Left lobe of liver (tissue), 2 donors: ENCODE data around the gene CCDC126. TPM values are rescaled to one million over a fixed set of nuclear protein-coding genes. Genes with fewer than 3 reads are reported as not detected.
"Not testable (repeated sequence)": the region's sequence is repeated elsewhere in the genome, so short reads cannot be mapped to it uniquely, and the experiment has no call there.

Source experiments
- ATAC-seq: fragments of 200-7000 bp; cut with Tn5 transposase; one replicate; pipeline ENCODE4 v1.9.1; 2020; ENCODE audit warnings: mild to moderate bottlenecking, moderate library complexity
- DNase-seq: peaks from one replicate; pipeline ENCODE4 v3.0.0-alpha.2; 2020; ENCODE audit warnings: low spot score
- total RNA-seq: library from RNA; stranded (reverse); gene quantifications from one replicate; pipeline ENCODE4 v1.2.1, GENCODE V29; 2021
- donor health status: DM: no; HTN: no; CAD: no; lungs with moderate emphysema.
- donor health status: DM: no; HTN: yes; CAD: no.

CCDC126 gene
- total RNA-seq, 1 donor from 2014 or later: 7.7 TPM

- DNase-seq: peak; percentile 58
- peak; percentile 95 for ATAC-seq
Measured at GRCh38 chr7:23622506-23622925, 25.3 kb downstream of the CCDC126 start.

GRCh38 chr7:23628370-23628769 lies 31.2 kb downstream of the CCDC126 start:
- ATAC-seq (peak; percentile 83), DNase-seq (no peak)

- no peak for DNase-seq
- no peak for ATAC-seq
Measured at GRCh38 chr7:23633417-23633816, 36.2 kb downstream of the CCDC126 start.

GRCh38 chr7:23645822-23646221 lies 48.6 kb downstream of the CCDC126 start:
- no peak for DNase-seq
- no peak for ATAC-seq

GRCh38 chr7:23653942-23654341 lies 56.8 kb downstream of the CCDC126 start:
- no peak for DNase-seq
- no peak for ATAC-seq

- DNase-seq (no peak), ATAC-seq (peak; percentile 72)
Measured at GRCh38 chr7:23654508-23654907, 57.3 kb downstream of the CCDC126 start.

- no peak for DNase-seq
- no peak for ATAC-seq
Measured at GRCh38 chr7:23655433-23655832, 58.3 kb downstream of the CCDC126 start.

GRCh38 chr7:23658831-23659427 lies 61.7 kb downstream of the CCDC126 start:
- ATAC-seq (no peak), DNase-seq (no peak)

- no peak for ATAC-seq
- no peak for DNase-seq
Measured at GRCh38 chr7:23661385-23661784, 64.2 kb downstream of the CCDC126 start.

- no peak for ATAC-seq
- no peak for DNase-seq
Measured at GRCh38 chr7:23662124-23662983, 65.2 kb downstream of the CCDC126 start.

- no peak for DNase-seq
- no peak for ATAC-seq
Measured at GRCh38 chr7:23662984-23663313, 65.8 kb downstream of the CCDC126 start.

GRCh38 chr7:23664122-23664521 lies 66.9 kb downstream of the CCDC126 start:
- DNase-seq: no peak
- no peak for ATAC-seq

- ATAC-seq (no peak), DNase-seq (no peak)
Measured at GRCh38 chr7:23672033-23672432, 74.9 kb downstream of the CCDC126 start.

GRCh38 chr7:23679898-23680413 lies 82.8 kb downstream of the CCDC126 start, which contains the start of gene FAM221A:
FAM221A (plus strand) TSS chr7:23680199; CDS start chr7:23680219, 20 bp downstream.
- DNase-seq (peak; percentile 92), ATAC-seq (peak; percentile 98)

GRCh38 chr7:23680414-23681405 lies 83.5 kb downstream of the CCDC126 start:
- peak; percentile 77 for ATAC-seq
- DNase-seq: peak; percentile 71

GRCh38 chr7:23684041-23684440 lies 86.9 kb downstream of the CCDC126 start:
- DNase-seq, ATAC-seq: not testable (repeated sequence)

GRCh38 chr7:23685731-23686130 lies 88.5 kb downstream of the CCDC126 start:
- ATAC-seq: peak; percentile 45
- no peak for DNase-seq

- DNase-seq (peak; percentile 58), ATAC-seq (peak; percentile 85)
Measured at GRCh38 chr7:23687011-23687410, 89.8 kb downstream of the CCDC126 start.

- DNase-seq (peak; percentile 48), ATAC-seq (peak; percentile 86)
Measured at GRCh38 chr7:23689165-23689564, 92.0 kb downstream of the CCDC126 start.

- no peak for DNase-seq
- no peak for ATAC-seq
Measured at GRCh38 chr7:23691320-23691719, 94.1 kb downstream of the CCDC126 start.

- no peak for ATAC-seq
- no peak for DNase-seq
Measured at GRCh38 chr7:23693224-23693623, 96.0 kb downstream of the CCDC126 start.
